ENCODE data around the gene NOXRED1. TPM values are rescaled to one million over a fixed set of nuclear protein-coding genes. Genes with fewer than 3 reads are reported as not detected.
A peak's percentile ranks its signal among the peaks of the same experiment; 100 is the strongest.
"Not testable (repeated sequence)": the region's sequence is repeated elsewhere in the genome, so short reads cannot be mapped to it uniquely, and the experiment has no call there.

The NOXRED1 gene
- polyA plus RNA-seq, 1 experiment, result 0.18 TPM

GRCh38 chr14:77426396-77426795, 3.1 kb upstream of the NOXRED1 start:
- no peak overlapping the region for H3K4me3 ChIP-seq (ENCODE audit: low read depth, low read length)
- DNase-seq (ENCODE audit: low read depth), result no peak
- peaks cover 21% of the 10 kb centered on the region for H3K36me3 ChIP-seq (ENCODE audit: control insufficient read depth, insufficient read depth, low read length)
- no peaks in the 10 kb centered on the region for H3K27me3 ChIP-seq (ENCODE audit: control insufficient read depth, insufficient read depth, low read length)
- CTCF ChIA-PET, result interaction anchor here (1.3 to 1.5 kb wide), 2 partner anchors 12 to 62 kb away, joined by 3 to 5 read pairs; no protein-coding TSS in a partner anchor
- no peak for TF ChIP-seq CTCF (IDR thresholded peaks at IDR 0.05; ENCODE audit: insufficient read depth, low read depth, low read length)
- POLR2A ChIA-PET, result no interaction called here

- no peak overlapping the region for H3K4me3 ChIP-seq (ENCODE audit: low read depth, low read length)
- no peak for DNase-seq (ENCODE audit: low read depth)
- ChIA-PET CTCF (no interaction called here), POLR2A (no interaction called here)
- peaks cover 21% of the 10 kb centered on the region for H3K36me3 ChIP-seq (ENCODE audit: control insufficient read depth, insufficient read depth, low read length)
- H3K27me3 ChIP-seq (ENCODE audit: control insufficient read depth, insufficient read depth, low read length), result no peaks in the 10 kb centered on the region
- no peak for TF ChIP-seq CTCF (IDR thresholded peaks at IDR 0.05; ENCODE audit: insufficient read depth, low read depth, low read length)
These were observed 1.5 kb upstream of the NOXRED1 start for GRCh38 chr14:77424862-77425261.

- Histone ChIP-seq H3K36me3 (ENCODE audit: control insufficient read depth, insufficient read depth, low read length) (peaks cover 5% of the 10 kb centered on the region), H3K4me3 (ENCODE audit: low read depth, low read length) (no peak overlapping the region), H3K27me3 (ENCODE audit: control insufficient read depth, insufficient read depth, low read length) (no peaks in the 10 kb centered on the region)
- DNase-seq (ENCODE audit: low read depth), result peak; percentile 21
- no peak for TF ChIP-seq CTCF (IDR thresholded peaks at IDR 0.05; ENCODE audit: insufficient read depth, low read depth, low read length)
- CTCF ChIA-PET, result no interaction called here
- POLR2A ChIA-PET, result no interaction called here
These were observed 2.1 kb downstream of the NOXRED1 start for GRCh38 chr14:77421201-77421600.

GRCh38 chr14:77416836-77417235, 6.5 kb downstream of the NOXRED1 start:
- DNase-seq (ENCODE audit: low read depth), result no peak
- H3K27me3 ChIP-seq (ENCODE audit: control insufficient read depth, insufficient read depth, low read length), result no peaks in the 10 kb centered on the region
- TF ChIP-seq CTCF (IDR thresholded peaks at IDR 0.05; ENCODE audit: insufficient read depth, low read depth, low read length), result no peak
- H3K36me3 ChIP-seq (ENCODE audit: control insufficient read depth, insufficient read depth, low read length), result no peaks in the 10 kb centered on the region
- CTCF ChIA-PET, result no interaction called here
- no peak overlapping the region for H3K4me3 ChIP-seq (ENCODE audit: low read depth, low read length)
- POLR2A ChIA-PET, result no interaction called here

- H3K4me3 ChIP-seq (ENCODE audit: low read depth, low read length); DNase-seq (ENCODE audit: low read depth); H3K27me3 ChIP-seq (ENCODE audit: control insufficient read depth, insufficient read depth, low read length); CTCF ChIA-PET; H3K36me3 ChIP-seq (ENCODE audit: control insufficient read depth, insufficient read depth, low read length): not testable (repeated sequence)
- POLR2A ChIA-PET, result interaction anchor here (0.6 kb wide), 1 partner anchor 102 kb away, joined by 10 read pairs; no protein-coding TSS in a partner anchor
These were observed 7.2 kb downstream of the NOXRED1 start for GRCh38 chr14:77416098-77416497.

GRCh38 chr14:77415403-77416030, 7.8 kb downstream of the NOXRED1 start:
- H3K36me3 ChIP-seq (ENCODE audit: control insufficient read depth, insufficient read depth, low read length); H3K27me3 ChIP-seq (ENCODE audit: control insufficient read depth, insufficient read depth, low read length); H3K4me3 ChIP-seq (ENCODE audit: low read depth, low read length); DNase-seq (ENCODE audit: low read depth): not testable (repeated sequence)
- ChIA-PET POLR2A (interaction anchor here (0.6 kb wide), 1 partner anchor 102 kb away, joined by 10 read pairs; no protein-coding TSS in a partner anchor), CTCF (interaction anchor here (0.6 kb wide), 1 partner anchor 401 kb away, joined by 3 read pairs; no protein-coding TSS in a partner anchor)

All from BJ (cell line).